Measurements from ENCODE around the gene ADAMTS19.
"Not testable (repeated sequence)": the region's sequence is repeated elsewhere in the genome, so short reads cannot be mapped to it uniquely, and the experiment has no call there.

ADAMTS19 gene

DNA sequence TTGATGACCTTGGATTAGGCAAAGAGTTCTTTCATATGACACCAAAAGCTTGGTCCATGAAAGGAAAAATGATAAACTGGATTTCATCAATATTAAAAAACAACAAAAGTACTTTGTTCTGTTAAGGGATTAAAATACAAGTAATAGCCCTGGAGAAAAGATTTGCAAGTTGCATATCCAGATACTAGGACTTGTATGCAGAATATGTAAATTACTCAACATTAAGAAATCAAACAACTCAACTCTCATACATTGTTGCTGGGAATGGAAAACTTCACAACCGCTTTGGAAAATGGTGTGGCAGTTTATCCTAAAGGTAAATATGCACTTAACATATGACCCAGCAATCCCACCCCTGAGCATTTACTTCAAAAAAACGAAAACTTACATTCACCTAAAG is 112.0 kb downstream of the ADAMTS19 start:
- H3K4me3 Mint-ChIP-seq, result no peak overlapping the region
- no peaks in the 10 kb centered on the region for H3K4me1 Mint-ChIP-seq (ENCODE audit: low read depth)
- H3K9me3 Mint-ChIP-seq, result no peaks in the 10 kb centered on the region
- H3K27me3 Mint-ChIP-seq, result no peaks in the 10 kb centered on the region
- no peaks in the 10 kb centered on the region for H3K36me3 Mint-ChIP-seq (ENCODE audit: low read depth)
- intact Hi-C loops (cut with micrococcal nuclease), result no loop called here
- H3K27ac Mint-ChIP-seq, result no peak overlapping the region

DNA sequence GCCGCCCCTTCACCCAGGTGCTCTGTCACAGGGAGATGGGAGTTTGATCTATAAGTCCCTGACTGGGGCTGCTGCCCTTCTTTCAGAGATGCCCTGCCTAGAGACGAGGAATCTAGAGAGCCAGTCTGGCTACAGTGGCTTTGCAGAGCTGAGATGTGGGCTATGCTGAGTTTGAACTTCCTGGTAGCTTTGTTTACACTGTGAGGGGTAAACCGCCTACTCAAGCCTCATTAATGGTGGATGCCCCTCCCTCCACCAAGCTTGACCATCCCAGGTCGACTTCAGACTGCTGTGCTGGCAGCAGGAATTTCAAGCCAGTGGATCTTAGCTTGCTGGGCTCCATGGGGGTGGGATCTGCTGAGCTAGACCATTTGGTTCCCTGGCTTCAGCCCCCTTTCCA is 124.4 kb downstream of the ADAMTS19 start:
- H3K27me3 Mint-ChIP-seq; H3K27ac Mint-ChIP-seq; H3K4me3 Mint-ChIP-seq; H3K4me1 Mint-ChIP-seq (ENCODE audit: low read depth); intact Hi-C loops (cut with micrococcal nuclease); H3K36me3 Mint-ChIP-seq (ENCODE audit: low read depth): not testable (repeated sequence)
- H3K9me3 Mint-ChIP-seq, result peaks cover 43% of the 10 kb centered on the region

DNA sequence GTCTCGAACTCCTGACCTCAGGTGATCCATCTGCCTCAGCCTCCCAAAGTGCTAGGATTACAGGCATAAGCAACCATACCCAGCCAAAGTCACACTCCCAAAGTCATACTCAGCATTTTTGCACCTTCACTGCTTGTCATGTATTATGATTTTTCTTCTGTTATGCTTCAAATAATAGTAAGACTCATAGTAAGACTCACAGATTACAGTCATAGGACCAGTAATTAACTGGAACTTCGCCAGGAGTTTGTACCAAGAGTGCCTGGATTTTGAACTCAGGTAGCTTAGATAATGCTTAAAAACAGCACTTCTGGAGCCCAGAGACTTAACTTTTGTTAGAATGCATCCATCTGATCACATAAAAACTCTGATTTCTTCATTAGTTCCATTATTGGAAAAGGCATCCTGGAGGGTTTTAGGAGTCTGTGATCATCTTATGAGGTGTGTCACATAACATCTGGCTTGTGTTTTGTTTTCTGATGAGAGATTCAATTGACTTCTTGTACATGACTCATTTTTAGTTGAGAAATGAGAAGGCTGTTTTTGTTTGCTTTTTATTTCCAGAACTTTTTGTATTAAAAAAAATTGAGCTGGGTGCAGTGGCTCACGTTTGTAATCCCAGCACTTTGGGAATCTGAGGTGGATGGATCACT is 131.5 kb downstream of the ADAMTS19 start:
- H3K27ac Mint-ChIP-seq, result no peak overlapping the region
- no peaks in the 10 kb centered on the region for H3K4me1 Mint-ChIP-seq (ENCODE audit: low read depth)
- no peak overlapping the region for H3K4me3 Mint-ChIP-seq
- peaks cover 9% of the 10 kb centered on the region for H3K9me3 Mint-ChIP-seq
- no peaks in the 10 kb centered on the region for H3K36me3 Mint-ChIP-seq (ENCODE audit: low read depth)
- no peaks in the 10 kb centered on the region for H3K27me3 Mint-ChIP-seq
- intact Hi-C loops (cut with micrococcal nuclease), result no loop called here

DNA sequence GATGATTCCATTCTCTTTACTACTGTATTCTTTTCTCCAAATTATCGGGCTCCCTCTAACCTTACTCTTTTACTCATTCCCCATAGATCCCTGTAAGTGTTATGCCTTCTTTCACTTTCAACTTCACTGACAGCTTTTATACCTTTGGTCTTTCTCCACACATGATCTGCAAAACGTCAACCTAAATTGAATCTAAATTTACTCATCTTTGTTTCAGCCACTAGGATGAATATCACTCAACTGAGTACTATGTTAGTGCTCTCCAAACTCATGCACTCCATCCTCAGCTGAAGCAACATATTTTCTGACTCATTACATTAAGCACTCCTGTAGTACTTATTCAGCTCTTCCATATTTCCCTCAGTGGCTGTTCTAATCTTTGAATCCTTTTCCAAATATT is 133.4 kb downstream of the ADAMTS19 start:
- Mint-ChIP-seq H3K36me3 (ENCODE audit: low read depth) (no peaks in the 10 kb centered on the region), H3K4me1 (ENCODE audit: low read depth) (no peaks in the 10 kb centered on the region), H3K27ac (no peak overlapping the region), H3K4me3 (no peak overlapping the region), H3K9me3 (peaks cover 9% of the 10 kb centered on the region), H3K27me3 (no peaks in the 10 kb centered on the region)
- intact Hi-C loops (cut with micrococcal nuclease), result no loop called here

DNA sequence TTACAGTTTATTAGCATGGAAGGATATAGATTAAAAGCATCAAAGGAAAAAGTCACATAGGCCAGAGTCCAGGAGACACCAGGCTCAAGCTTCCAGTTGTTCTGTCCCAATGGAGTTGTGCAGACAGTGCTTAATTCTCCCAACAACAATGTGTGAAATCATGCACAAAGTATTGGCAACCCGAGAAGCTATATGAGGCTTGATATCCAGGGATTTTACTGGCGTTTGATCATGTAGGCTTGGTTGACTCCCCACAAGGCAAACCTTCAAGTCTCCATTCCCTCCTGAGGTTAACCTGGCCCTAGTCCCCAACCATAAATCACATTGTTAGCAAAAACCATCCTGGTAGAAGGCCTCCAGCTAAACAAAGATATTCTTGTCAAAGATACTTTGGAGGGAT is 141.5 kb downstream of the ADAMTS19 start:
- intact Hi-C loops (cut with micrococcal nuclease), result no loop called here
- Mint-ChIP-seq H3K27ac (no peak overlapping the region), H3K4me1 (ENCODE audit: low read depth) (no peaks in the 10 kb centered on the region), H3K36me3 (ENCODE audit: low read depth) (no peaks in the 10 kb centered on the region), H3K4me3 (no peak overlapping the region), H3K27me3 (no peaks in the 10 kb centered on the region), H3K9me3 (no peaks in the 10 kb centered on the region)

DNA sequence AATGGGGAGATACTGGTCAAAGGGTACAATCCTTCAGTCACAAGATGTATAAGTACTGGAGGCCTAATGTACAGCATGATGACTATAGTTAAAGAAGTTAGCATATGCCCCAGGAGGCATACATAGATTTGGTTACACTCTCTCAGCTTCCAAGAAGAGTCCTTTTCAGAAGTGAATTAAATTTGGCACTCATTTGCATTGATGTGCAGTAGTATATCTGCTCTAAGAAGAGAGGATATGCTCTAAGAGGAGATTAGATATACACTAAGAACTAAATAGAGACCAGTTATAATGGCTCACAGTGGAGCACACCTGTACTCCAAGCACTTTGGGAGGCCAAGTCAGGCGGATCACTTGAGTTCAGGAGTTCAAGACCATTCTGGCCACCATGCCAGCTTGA is 148.3 kb downstream of the ADAMTS19 start:
- H3K27me3 Mint-ChIP-seq, result no peaks in the 10 kb centered on the region
- intact Hi-C loops (cut with micrococcal nuclease), result no loop called here
- H3K4me3 Mint-ChIP-seq, result no peak overlapping the region
- peaks cover 12% of the 10 kb centered on the region for H3K9me3 Mint-ChIP-seq
- H3K36me3 Mint-ChIP-seq (ENCODE audit: low read depth), result no peaks in the 10 kb centered on the region
- H3K27ac Mint-ChIP-seq, result no peak overlapping the region
- H3K4me1 Mint-ChIP-seq (ENCODE audit: low read depth), result no peaks in the 10 kb centered on the region

DNA sequence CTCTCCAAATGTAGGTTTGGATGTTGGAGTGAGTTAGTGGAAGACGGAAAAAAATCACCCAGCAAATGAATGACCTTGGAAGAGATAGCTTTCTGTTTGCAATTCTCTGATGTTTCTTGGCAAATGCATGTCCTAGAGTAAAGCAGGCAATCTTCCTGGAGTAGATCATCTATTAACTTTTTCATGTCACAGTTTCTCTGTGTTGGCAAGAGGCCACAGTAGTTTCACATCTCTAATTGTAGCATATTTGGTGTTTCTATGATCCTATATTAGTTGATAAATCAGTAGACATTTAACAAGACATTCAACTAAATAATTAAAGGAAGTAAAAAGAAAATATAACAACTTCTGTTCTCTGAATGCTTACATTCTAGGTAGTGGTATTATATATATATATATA is 149.6 kb downstream of the ADAMTS19 start:
- peaks cover 18% of the 10 kb centered on the region for H3K9me3 Mint-ChIP-seq
- H3K27me3 Mint-ChIP-seq, result no peaks in the 10 kb centered on the region
- H3K36me3 Mint-ChIP-seq (ENCODE audit: low read depth), result no peaks in the 10 kb centered on the region
- no peak overlapping the region for H3K4me3 Mint-ChIP-seq
- no peaks in the 10 kb centered on the region for H3K4me1 Mint-ChIP-seq (ENCODE audit: low read depth)
- intact Hi-C loops (cut with micrococcal nuclease), result no loop called here
- H3K27ac Mint-ChIP-seq, result no peak overlapping the region

DNA sequence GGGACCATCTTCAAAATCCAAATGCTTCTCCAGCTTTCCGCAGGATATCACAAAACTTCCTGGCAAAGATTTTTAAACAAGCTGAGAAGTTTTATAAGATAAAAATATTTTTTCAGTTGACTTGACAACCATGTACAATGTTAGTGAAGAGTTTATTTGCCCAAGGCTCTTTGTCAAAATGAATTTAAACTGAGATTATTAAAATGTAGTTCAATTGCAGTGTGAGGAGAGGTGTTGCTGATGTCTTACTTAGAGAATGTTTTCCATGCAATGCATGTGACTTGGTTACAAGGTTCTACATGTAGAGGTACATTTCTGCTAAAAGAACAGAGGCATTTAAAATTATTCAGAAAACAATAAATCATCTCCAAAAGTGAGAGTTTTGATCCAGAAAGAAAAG is 156.4 kb downstream of the ADAMTS19 start:
- H3K27ac Mint-ChIP-seq, result no peak overlapping the region
- no peak overlapping the region for H3K4me3 Mint-ChIP-seq
- H3K4me1 Mint-ChIP-seq (ENCODE audit: low read depth), result no peaks in the 10 kb centered on the region
- no peaks in the 10 kb centered on the region for H3K36me3 Mint-ChIP-seq (ENCODE audit: low read depth)
- intact Hi-C loops (cut with micrococcal nuclease), result no loop called here
- peaks cover 18% of the 10 kb centered on the region for H3K9me3 Mint-ChIP-seq
- no peaks in the 10 kb centered on the region for H3K27me3 Mint-ChIP-seq

DNA sequence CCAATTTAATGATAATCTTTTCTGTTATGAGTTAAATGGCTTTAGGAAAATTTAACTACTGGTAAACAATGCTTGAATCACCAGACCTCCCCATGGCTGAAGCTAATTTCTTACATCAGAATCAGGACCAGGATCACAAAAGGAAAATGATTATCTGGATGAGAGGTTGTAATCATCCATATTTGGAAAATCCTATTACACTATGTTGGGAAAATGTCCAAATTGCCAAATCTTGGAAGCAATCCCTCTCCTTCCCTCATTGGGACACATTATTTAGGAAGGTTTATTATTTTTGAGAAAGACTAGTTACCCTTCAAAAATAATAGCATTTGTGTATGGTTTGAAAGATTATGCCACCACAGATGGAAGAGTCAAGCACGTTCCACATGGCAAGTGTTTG is 157.1 kb downstream of the ADAMTS19 start:
- peaks cover 18% of the 10 kb centered on the region for H3K9me3 Mint-ChIP-seq
- intact Hi-C loops (cut with micrococcal nuclease), result no loop called here
- no peaks in the 10 kb centered on the region for H3K36me3 Mint-ChIP-seq (ENCODE audit: low read depth)
- H3K4me3 Mint-ChIP-seq, result no peak overlapping the region
- no peaks in the 10 kb centered on the region for H3K4me1 Mint-ChIP-seq (ENCODE audit: low read depth)
- no peaks in the 10 kb centered on the region for H3K27me3 Mint-ChIP-seq
- no peak overlapping the region for H3K27ac Mint-ChIP-seq

DNA sequence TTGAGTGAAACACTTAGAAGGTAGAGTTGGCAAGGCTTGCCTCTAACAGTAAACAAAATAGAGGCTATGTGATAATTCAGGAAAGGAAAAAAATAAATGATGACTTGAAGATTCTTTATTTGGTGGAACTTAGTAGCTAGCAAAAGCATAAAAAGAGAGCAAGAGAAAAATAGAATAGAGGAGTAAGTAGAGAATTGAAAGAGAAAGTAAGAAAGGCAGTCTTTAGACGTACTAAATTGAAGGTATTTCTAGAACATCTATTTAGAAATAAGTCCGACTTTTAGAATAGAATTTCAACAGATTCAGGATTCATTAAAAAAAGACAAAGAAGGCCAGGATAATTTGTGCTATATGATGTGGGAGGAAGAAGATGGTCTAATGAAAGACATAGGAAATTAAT is 159.7 kb downstream of the ADAMTS19 start:
- intact Hi-C loops (cut with micrococcal nuclease), result no loop called here
- no peaks in the 10 kb centered on the region for H3K4me1 Mint-ChIP-seq (ENCODE audit: low read depth)

DNA sequence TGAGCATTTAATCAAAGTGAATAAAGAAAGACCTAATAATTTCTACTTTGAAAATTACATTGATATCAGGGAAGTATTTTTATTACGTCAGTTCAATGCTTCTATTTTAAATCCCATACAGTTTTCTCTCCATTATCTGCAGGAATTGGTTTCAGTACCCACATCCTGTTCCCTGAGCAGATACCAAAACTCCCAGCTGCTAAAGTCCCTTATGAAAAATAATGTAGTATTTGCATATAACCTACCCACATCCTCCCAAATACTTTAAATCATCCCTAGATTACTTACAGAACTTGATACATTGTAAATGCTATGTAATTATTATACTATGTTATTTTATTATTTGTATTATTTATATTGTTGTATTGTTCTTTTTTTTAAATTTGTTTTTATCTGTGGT is 162.4 kb downstream of the ADAMTS19 start:
- H3K9me3 Mint-ChIP-seq, result peaks cover 13% of the 10 kb centered on the region
- intact Hi-C loops (cut with micrococcal nuclease), result no loop called here
- H3K36me3 Mint-ChIP-seq (ENCODE audit: low read depth), result no peaks in the 10 kb centered on the region
- H3K4me3 Mint-ChIP-seq, result no peak overlapping the region
- H3K4me1 Mint-ChIP-seq (ENCODE audit: low read depth), result no peaks in the 10 kb centered on the region
- H3K27ac Mint-ChIP-seq, result no peak overlapping the region
- H3K27me3 Mint-ChIP-seq, result no peaks in the 10 kb centered on the region

More for the DNA sequence above, 159.7 kb downstream of the ADAMTS19 start:
- no peaks in the 10 kb centered on the region for H3K36me3 Mint-ChIP-seq (ENCODE audit: low read depth)
- H3K27me3 Mint-ChIP-seq, result no peaks in the 10 kb centered on the region
- H3K4me3 Mint-ChIP-seq, result no peak overlapping the region
- no peak overlapping the region for H3K27ac Mint-ChIP-seq
- no peaks in the 10 kb centered on the region for H3K9me3 Mint-ChIP-seq

DNA sequence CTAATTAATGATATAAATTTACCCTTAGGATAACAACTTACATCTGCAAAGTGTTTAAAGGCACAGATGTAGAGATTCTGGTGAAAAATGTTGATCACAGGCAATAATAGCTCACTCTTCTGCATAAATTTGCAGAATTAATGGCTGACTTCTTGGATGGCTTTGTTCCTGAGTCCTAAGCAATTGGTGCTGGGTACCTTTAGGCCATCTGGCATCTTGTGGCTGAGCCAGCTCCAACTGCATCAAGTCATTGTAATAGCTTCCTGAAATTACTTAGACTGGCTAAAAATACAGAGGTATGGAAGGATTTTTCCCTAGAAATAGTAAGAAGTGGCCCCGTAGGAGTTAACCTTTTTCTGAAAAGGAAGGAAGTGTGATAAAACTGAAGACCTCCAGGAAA is 169.5 kb downstream of the ADAMTS19 start:
- Mint-ChIP-seq H3K4me1 (ENCODE audit: low read depth) (no peaks in the 10 kb centered on the region), H3K27ac (no peak overlapping the region), H3K36me3 (ENCODE audit: low read depth) (no peaks in the 10 kb centered on the region), H3K9me3 (peaks cover 32% of the 10 kb centered on the region), H3K27me3 (no peaks in the 10 kb centered on the region), H3K4me3 (no peak overlapping the region)
- intact Hi-C loops (cut with micrococcal nuclease), result no loop called here

DNA sequence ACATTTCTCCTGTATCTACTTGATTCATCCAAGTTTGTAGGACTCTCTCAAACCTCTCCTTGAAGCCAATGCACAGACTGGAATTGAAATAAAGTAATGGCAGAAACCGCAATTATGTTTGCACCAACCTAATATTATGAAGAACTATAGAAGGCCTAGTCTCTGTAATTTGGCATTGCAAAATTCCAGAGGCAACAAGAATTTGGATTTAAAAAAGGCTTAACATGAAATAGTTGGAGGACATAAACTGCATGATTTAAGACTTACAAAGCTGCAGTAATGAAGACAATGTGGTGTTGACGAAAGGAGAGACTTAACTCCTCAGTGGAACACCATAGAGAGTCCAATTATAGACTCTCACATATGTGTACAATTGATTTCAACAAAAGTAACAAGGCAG is 170.0 kb downstream of the ADAMTS19 start:
- Mint-ChIP-seq H3K36me3 (ENCODE audit: low read depth) (no peaks in the 10 kb centered on the region), H3K4me3 (no peak overlapping the region), H3K9me3 (peaks cover 37% of the 10 kb centered on the region), H3K27me3 (no peaks in the 10 kb centered on the region), H3K27ac (no peak overlapping the region), H3K4me1 (ENCODE audit: low read depth) (no peaks in the 10 kb centered on the region)
- intact Hi-C loops (cut with micrococcal nuclease), result no loop called here

DNA sequence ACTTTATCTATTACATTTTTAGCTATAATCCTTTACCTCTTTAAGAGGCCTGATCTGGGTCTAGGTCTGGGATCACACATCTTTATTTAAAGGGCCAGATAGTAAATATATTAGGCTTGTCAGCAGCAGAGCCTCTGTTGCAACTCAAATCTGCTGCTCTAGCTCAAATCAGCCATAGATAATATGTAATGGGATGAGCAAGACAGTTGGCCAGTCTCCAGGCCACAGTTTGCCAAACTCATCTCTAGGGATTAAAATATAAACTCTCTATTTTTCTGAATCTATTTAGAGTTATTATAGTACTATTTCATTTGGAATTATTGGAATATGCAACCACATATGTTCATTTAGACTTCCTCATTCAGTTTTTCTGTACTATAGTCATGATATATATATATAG is 171.9 kb downstream of the ADAMTS19 start:
- Mint-ChIP-seq H3K4me1 (ENCODE audit: low read depth) (no peaks in the 10 kb centered on the region), H3K4me3 (no peak overlapping the region), H3K27me3 (no peaks in the 10 kb centered on the region), H3K9me3 (peaks cover 30% of the 10 kb centered on the region), H3K36me3 (ENCODE audit: low read depth) (no peaks in the 10 kb centered on the region), H3K27ac (no peak overlapping the region)
- intact Hi-C loops (cut with micrococcal nuclease), result no loop called here

DNA sequence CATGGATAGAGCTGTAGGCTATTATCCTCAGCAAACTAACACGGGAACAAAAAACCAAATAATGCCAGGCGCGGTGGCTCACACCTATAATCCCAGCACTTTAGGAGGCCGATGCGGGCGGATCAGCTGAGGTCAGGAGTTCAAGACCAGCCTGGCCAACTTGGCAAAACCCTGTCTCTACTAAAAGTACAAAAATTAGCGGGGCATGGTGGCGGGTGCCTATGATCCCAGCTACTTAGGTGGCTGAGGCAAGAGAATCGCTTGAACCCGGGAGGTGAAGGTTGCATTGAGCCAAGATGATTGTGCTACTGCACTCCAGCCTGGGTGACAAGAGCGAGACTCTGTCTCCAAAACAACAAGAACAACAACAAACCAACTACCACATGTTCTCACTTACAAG is 177.4 kb downstream of the ADAMTS19 start:
- H3K9me3 Mint-ChIP-seq, result peaks cover 20% of the 10 kb centered on the region
- H3K4me3 Mint-ChIP-seq; H3K4me1 Mint-ChIP-seq (ENCODE audit: low read depth); H3K36me3 Mint-ChIP-seq (ENCODE audit: low read depth); H3K27me3 Mint-ChIP-seq; intact Hi-C loops (cut with micrococcal nuclease); H3K27ac Mint-ChIP-seq: not testable (repeated sequence)

Measured in dendritic cell treated with granulocyte-macrophage colony-stimulating factor and Interleukin-4, amounts not matched to agents 40 ng/mL and 50 ng/mL, for 4 days (primary cell).